Astrocyte (in vitro differentiated cells and primary cell): ENCODE results near the gene MLLT10. TPM values are rescaled to one million over a fixed set of nuclear protein-coding genes. Genes with fewer than 3 reads are reported as not detected.

Experiments used
- DNase-seq: peaks from one replicate; pipeline ENCODE4 v3.0.0-alpha.2; 2010; ENCODE audit warnings: low read depth
- FAIRE-seq: peaks from 2 replicates; lab custom pipeline; 2011; peaks lifted over from hg19 to GRCh38; lab: Jason Lieb, UNC
- H2AFZ ChIP-seq: 2 replicates; pipeline ENCODE4 v1.6.0; 2012; ENCODE audit warnings: low read depth, low read length, inconsistent platforms
- H3K27ac ChIP-seq: 2 replicates; pipeline ENCODE4 v1.5.1; 2011; ENCODE audit warnings: low read depth, low read length, inconsistent platforms
- H3K27me3 ChIP-seq: 2 replicates; pipeline ENCODE4 v1.6.0; 2011; ENCODE audit warnings: low read length, inconsistent platforms; ENCODE audit not compliant: insufficient read depth
- H3K36me3 ChIP-seq: 2 replicates; pipeline ENCODE4 v1.5.1; 2011; ENCODE audit warnings: low read length, inconsistent platforms; ENCODE audit not compliant: insufficient read depth
- H3K4me1 ChIP-seq: 2 replicates; pipeline ENCODE4 v1.5.1; 2011; ENCODE audit warnings: low read length, inconsistent platforms; ENCODE audit not compliant: insufficient read depth
- H3K4me2 ChIP-seq: 2 replicates; pipeline ENCODE4 v1.6.0; 2012; ENCODE audit warnings: low read length, inconsistent platforms
- H3K4me3 ChIP-seq: 2 replicates; pipeline ENCODE4 v1.5.1; 2011; ENCODE audit warnings: low read depth, mild to moderate bottlenecking, low read length, inconsistent platforms; ENCODE audit not compliant: insufficient read depth
- H3K79me2 ChIP-seq: 2 replicates; pipeline ENCODE4 v1.6.0; 2012; ENCODE audit warnings: mild to moderate bottlenecking, low read length, inconsistent platforms; ENCODE audit not compliant: insufficient read depth
- H3K9ac ChIP-seq: 2 replicates; pipeline ENCODE4 v1.6.0; 2012; ENCODE audit warnings: mild to moderate bottlenecking, low read length, inconsistent platforms
- H3K9me3 ChIP-seq: 2 replicates; pipeline ENCODE4 v1.5.1; 2012; ENCODE audit warnings: low read depth, mild to moderate bottlenecking, low read length, inconsistent platforms; ENCODE audit not compliant: insufficient read depth
- H4K20me1 ChIP-seq: 2 replicates; pipeline ENCODE4 v1.6.0; 2012; ENCODE audit warnings: low read length, inconsistent platforms; ENCODE audit not compliant: insufficient read depth
- H3K27ac Mint-ChIP-seq: one replicate; pipeline ENCODE4 v1.8.0; 2021; ENCODE audit warnings: mild to moderate bottlenecking, mixed read lengths; ENCODE audit not compliant: unreplicated experiment
- H3K27me3 Mint-ChIP-seq: one replicate; pipeline ENCODE4 v1.8.0; 2021; ENCODE audit warnings: low read depth, mixed read lengths; ENCODE audit not compliant: unreplicated experiment
- H3K36me3 Mint-ChIP-seq: one replicate; pipeline ENCODE4 v1.8.0; 2021; ENCODE audit warnings: low read depth, mixed read lengths; ENCODE audit not compliant: unreplicated experiment
- H3K4me1 Mint-ChIP-seq: one replicate; pipeline ENCODE4 v1.8.0; 2021; ENCODE audit warnings: low read depth, mixed read lengths; ENCODE audit not compliant: unreplicated experiment
- H3K4me3 Mint-ChIP-seq: one replicate; pipeline ENCODE4 v1.8.0; 2021; ENCODE audit warnings: mild to moderate bottlenecking, moderate library complexity, mixed read lengths; ENCODE audit not compliant: unreplicated experiment
- H3K9me3 Mint-ChIP-seq: one replicate; pipeline ENCODE4 v1.8.0; 2021; ENCODE audit warnings: mild to moderate bottlenecking, mixed read lengths; ENCODE audit not compliant: unreplicated experiment
- CTCF ChIP-seq: IDR thresholded peaks from 2 replicates; pipeline ENCODE4 v1.5.1; 2011; ENCODE audit warnings: low read depth, mild to moderate bottlenecking, inconsistent platforms, low read length, moderate library complexity; ENCODE audit not compliant: insufficient read depth
- EZH2 ChIP-seq: IDR thresholded peaks from 2 replicates; pipeline ENCODE4 v1.6.1; 2012; ENCODE audit warnings: mild to moderate bottlenecking, low read length, inconsistent platforms; ENCODE audit not compliant: insufficient read depth
- total RNA-seq: library from RNA; stranded (reverse); gene quantifications from 2 replicates; pipeline ENCODE4 v1.2.1, GENCODE V29; 2021

Gene MLLT10
- total RNA-seq, 1 donor from 2014 or later, result 46.9 TPM

GRCh38 chr10:21488246-21488956 is 45.6 kb upstream of the MLLT10 start:
- DNase-seq (no peak), FAIRE-seq (no peak)
- Mint-ChIP-seq H3K27me3 (no peaks in the 10 kb centered on the region), H3K36me3 (peaks cover 8% of the 10 kb centered on the region), H3K4me3 (no peak overlapping the region), H3K27ac (peak overlapping the region; percentile 4), H3K4me1 (peaks cover 14% of the 10 kb centered on the region), H3K9me3 (no peaks in the 10 kb centered on the region)
- H3K27me3 ChIP-seq, result no peaks in the 10 kb centered on the region
- no peaks in the 10 kb centered on the region for H4K20me1 ChIP-seq
- H2AFZ ChIP-seq, result no peak overlapping the region
- H3K9ac ChIP-seq, result no peak overlapping the region
- TF ChIP-seq EZH2 (no peak), CTCF (no peak)
- no peaks in the 10 kb centered on the region for H3K36me3 ChIP-seq
- H3K9me3 ChIP-seq, result no peaks in the 10 kb centered on the region
- no peaks in the 10 kb centered on the region for H3K79me2 ChIP-seq
- no peaks in the 10 kb centered on the region for H3K4me1 ChIP-seq
- H3K4me3 ChIP-seq, result no peak overlapping the region
- no peak overlapping the region for H3K27ac ChIP-seq
- H3K4me2 ChIP-seq, result no peak overlapping the region

GRCh38 chr10:21488957-21489446 is 45.0 kb upstream of the MLLT10 start:
- TF ChIP-seq CTCF, result no peak
- TF ChIP-seq EZH2, result no peak
- Histone ChIP-seq H3K4me3 (no peak overlapping the region), H3K36me3 (no peaks in the 10 kb centered on the region), H3K79me2 (no peaks in the 10 kb centered on the region), H3K4me2 (no peak overlapping the region), H3K9ac (no peak overlapping the region), H3K4me1 (no peaks in the 10 kb centered on the region), H3K9me3 (no peaks in the 10 kb centered on the region), H2AFZ (no peak overlapping the region), H3K27me3 (no peaks in the 10 kb centered on the region), H3K27ac (no peak overlapping the region), H4K20me1 (no peaks in the 10 kb centered on the region)
- H3K4me1 Mint-ChIP-seq, result peaks cover 17% of the 10 kb centered on the region
- H3K27ac Mint-ChIP-seq, result peak overlapping the region; percentile 4
- no peak for FAIRE-seq
- H3K36me3 Mint-ChIP-seq, result peaks cover 10% of the 10 kb centered on the region
- no peaks in the 10 kb centered on the region for H3K27me3 Mint-ChIP-seq
- DNase-seq, result no peak
- no peaks in the 10 kb centered on the region for H3K9me3 Mint-ChIP-seq
- H3K4me3 Mint-ChIP-seq, result no peak overlapping the region
